Measurements from ENCODE around the gene ARHGAP25.

DNA sequence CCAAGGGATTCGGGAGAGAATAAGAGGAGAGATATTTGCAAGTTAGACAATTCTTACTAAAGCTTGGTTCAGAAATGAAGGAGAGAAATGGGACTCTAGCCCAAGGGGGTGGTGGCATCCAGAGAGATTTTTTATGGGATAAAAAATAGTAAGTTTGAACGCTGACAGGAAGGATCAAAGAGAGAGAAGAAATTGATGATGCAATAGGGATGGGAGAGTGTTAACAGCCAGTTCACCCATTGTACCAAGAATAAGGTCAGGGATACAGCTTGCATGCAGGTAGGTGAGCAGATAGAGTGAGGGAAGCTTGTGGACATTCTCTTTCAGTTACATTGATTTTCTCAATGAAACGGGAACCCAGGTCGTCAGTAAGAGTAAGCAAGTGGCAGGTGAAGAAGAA, 1.2 kb upstream of the ARHGAP25 start:
- TF ChIP-seq EZH2 (IDR thresholded peaks at IDR 0.05; ENCODE audit: low read length) (no peak), CTCF (optimal IDR thresholded peaks at IDR 0.05 in 1 of 3, IDR thresholded peaks at IDR 0.05 in 1 of 3, conservative IDR thresholded peaks at IDR 0.05 in 1 of 3; ENCODE audit: extremely low read depth in 1 of 3, insufficient read depth in 2 of 3, low read length in 3 of 3) (no peak)

Data from keratinocyte (primary cell).